Keratinocyte (primary cell): ENCODE data around the gene FOXP4. TPM values are rescaled to one million over a fixed set of nuclear protein-coding genes. Genes with fewer than 3 reads are reported as not detected.

ENCODE experiments used
- DNase-seq: peaks from one replicate; pipeline ENCODE4 v3.0.0-alpha.2; 2011; ENCODE audit warnings: low read depth, missing footprints, low spot score
- FAIRE-seq: peaks from 2 replicates; lab custom pipeline; 2011; peaks lifted over from hg19 to GRCh38; lab: Jason Lieb, UNC
- H2AFZ ChIP-seq: 2 replicates; pipeline ENCODE4 v1.6.0; 2012; ENCODE audit warnings: low read length, control low read depth, inconsistent platforms; ENCODE audit not compliant: control insufficient read depth
- H3K27ac ChIP-seq: 2 replicates; pipeline ENCODE4 v1.5.1; 2011; ENCODE audit warnings: low read length; ENCODE audit not compliant: control insufficient read depth, insufficient read depth
- H3K27me3 ChIP-seq: 3 replicates; pipeline ENCODE4 v1.6.0; 2011; ENCODE audit warnings: low read length; ENCODE audit not compliant: control insufficient read depth, insufficient read depth; ENCODE audit errors: extremely low read depth
- H3K36me3 ChIP-seq, 2 experiments: 2 replicates in 1 of 2; 3 replicates in 1 of 2; pipeline ENCODE4 v1.5.1; 2011; ENCODE audit warnings: low read length in 2 of 2, mild to moderate bottlenecking in 1 of 2; ENCODE audit not compliant: control insufficient read depth in 2 of 2, insufficient read depth in 2 of 2; ENCODE audit errors: extremely low read depth in 1 of 2
- H3K4me1 ChIP-seq: 3 replicates; pipeline ENCODE4 v1.5.1; 2011; ENCODE audit warnings: low read length; ENCODE audit not compliant: control insufficient read depth, insufficient read depth; ENCODE audit errors: extremely low read depth
- H3K4me2 ChIP-seq: 3 replicates; pipeline ENCODE4 v1.6.0; 2011; ENCODE audit warnings: low read depth, low read length; ENCODE audit not compliant: control insufficient read depth, insufficient read depth; ENCODE audit errors: extremely low read depth
- H3K4me3 ChIP-seq, 3 experiments: fragments of 200-600 bp in 1 of 3; sonication (generic) in 1 of 3; 2 replicates in 2 of 3; 3 replicates in 1 of 3; pipeline ENCODE4 v1.5.1; 2011 to 2016; ENCODE audit warnings: low read length in 3 of 3, mild to moderate bottlenecking in 3 of 3, control low read depth in 2 of 3, inconsistent platforms in 1 of 3, low read depth in 1 of 3, mixed read lengths in 1 of 3, mixed run types in 1 of 3, moderate library complexity in 1 of 3; ENCODE audit not compliant: control insufficient read depth in 2 of 3, insufficient read depth in 2 of 3; ENCODE audit errors: extremely low read depth in 1 of 3
- H3K79me2 ChIP-seq: 2 replicates; pipeline ENCODE4 v1.6.0; 2012; ENCODE audit warnings: low read length; ENCODE audit not compliant: control insufficient read depth, insufficient read depth
- H3K9ac ChIP-seq: 3 replicates; pipeline ENCODE4 v1.6.0; 2011; ENCODE audit warnings: low read length; ENCODE audit not compliant: control insufficient read depth, insufficient read depth; ENCODE audit errors: extremely low read depth
- H3K9me1 ChIP-seq: 3 replicates; pipeline ENCODE4 v1.6.0; 2011; ENCODE audit warnings: low read length; ENCODE audit not compliant: control insufficient read depth, insufficient read depth; ENCODE audit errors: extremely low read depth
- H3K9me3 ChIP-seq: 2 replicates; pipeline ENCODE4 v1.5.1; 2012; ENCODE audit warnings: low read depth, low read length; ENCODE audit not compliant: control insufficient read depth
- H4K20me1 ChIP-seq: 3 replicates; pipeline ENCODE4 v1.6.0; 2011; ENCODE audit warnings: low read length; ENCODE audit not compliant: control insufficient read depth, insufficient read depth; ENCODE audit errors: extremely low read depth
- EZH2 ChIP-seq: IDR thresholded peaks from one replicate; pipeline ENCODE4 v1.6.1; 2012; ENCODE audit warnings: inconsistent platforms, mild to moderate bottlenecking, low read length, moderate library complexity
- dilution Hi-C: fragments of 300-500 bp; cut with MboI; formaldehyde crosslinking; loops from one replicate; pipeline ENCODE4 v1.7.0; 2020; ENCODE audit warnings: low sequenced_read_pairs; ENCODE audit not compliant: extremely low pct_ligation_motif_present
- polyA plus RNA-seq, 5 experiments: library from polyadenylated mRNA; depleted of rRNA in 3 of 5; stranded (reverse) in 3 of 5; stranded (forward) in 1 of 5; unstranded in 1 of 5; fragments of >200 nt; gene quantifications; 1 replicate in 1 of 5; 2 replicates in 3 of 5; 3 replicates in 1 of 5; pipeline versions ENCODE4 v1.2.1 to v1.2.3, GENCODE V29; 2011 to 2012; ENCODE audit warnings: missing spikeins in 2 of 5, low read depth in 1 of 5, low replicate concordance in 1 of 5
- TF ChIP-seq, protein P1 (sequence below), 3 experiments: IDR thresholded peaks in 1 of 3; conservative IDR thresholded peaks in 1 of 3; optimal IDR thresholded peaks in 1 of 3; 2 replicates in 2 of 3; 3 replicates in 1 of 3; pipeline versions ENCODE3 to v1.5.1; 2011; ENCODE audit warnings: low read length in 3 of 3, mild to moderate bottlenecking in 3 of 3, moderate library complexity in 2 of 3, control low read depth in 1 of 3, inconsistent platforms in 1 of 3; ENCODE audit not compliant: insufficient read depth in 2 of 3; ENCODE audit errors: extremely low read depth in 1 of 3

Gene FOXP4
- polyA plus RNA-seq, 1 donor (not counting 4 experiments of a cell fraction or from before 2014, with no cell fraction given): 1.1 TPM

DNA sequence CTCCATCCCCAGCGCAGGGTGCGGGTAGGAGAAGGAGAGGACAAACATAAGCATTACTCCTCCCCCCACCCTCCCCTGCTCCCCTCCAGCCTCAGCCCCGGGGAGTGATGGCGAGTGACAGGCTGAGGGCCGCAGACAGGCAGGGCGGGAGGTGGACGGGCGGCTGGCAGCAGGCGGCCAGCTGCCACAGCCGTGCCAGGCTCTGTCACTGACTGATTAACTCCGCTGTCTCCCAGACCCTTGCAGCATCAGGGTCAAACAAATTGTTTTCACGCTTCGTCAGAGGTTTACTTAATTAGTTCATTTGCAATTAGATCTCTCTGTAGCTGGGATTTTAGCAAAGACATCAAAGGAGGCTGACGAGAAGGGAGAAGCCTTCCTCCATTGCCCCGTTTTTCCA lies 41.9 kb downstream of the FOXP4 start:
- no peaks in the 10 kb centered on the region for H3K9me3 ChIP-seq
- no peaks in the 10 kb centered on the region for H3K79me2 ChIP-seq
- no peak overlapping the region for H2AFZ ChIP-seq
- no peaks in the 10 kb centered on the region for H3K9me1 ChIP-seq
- dilution Hi-C loops: no loop called here
- no peak overlapping the region for H3K4me3 ChIP-seq
- peaks cover 5 to 17% of the 10 kb centered on the region in 2 experiments for H3K36me3 ChIP-seq
- FAIRE-seq (no peak), DNase-seq (no peak)
- TF ChIP-seq, protein P1, sequence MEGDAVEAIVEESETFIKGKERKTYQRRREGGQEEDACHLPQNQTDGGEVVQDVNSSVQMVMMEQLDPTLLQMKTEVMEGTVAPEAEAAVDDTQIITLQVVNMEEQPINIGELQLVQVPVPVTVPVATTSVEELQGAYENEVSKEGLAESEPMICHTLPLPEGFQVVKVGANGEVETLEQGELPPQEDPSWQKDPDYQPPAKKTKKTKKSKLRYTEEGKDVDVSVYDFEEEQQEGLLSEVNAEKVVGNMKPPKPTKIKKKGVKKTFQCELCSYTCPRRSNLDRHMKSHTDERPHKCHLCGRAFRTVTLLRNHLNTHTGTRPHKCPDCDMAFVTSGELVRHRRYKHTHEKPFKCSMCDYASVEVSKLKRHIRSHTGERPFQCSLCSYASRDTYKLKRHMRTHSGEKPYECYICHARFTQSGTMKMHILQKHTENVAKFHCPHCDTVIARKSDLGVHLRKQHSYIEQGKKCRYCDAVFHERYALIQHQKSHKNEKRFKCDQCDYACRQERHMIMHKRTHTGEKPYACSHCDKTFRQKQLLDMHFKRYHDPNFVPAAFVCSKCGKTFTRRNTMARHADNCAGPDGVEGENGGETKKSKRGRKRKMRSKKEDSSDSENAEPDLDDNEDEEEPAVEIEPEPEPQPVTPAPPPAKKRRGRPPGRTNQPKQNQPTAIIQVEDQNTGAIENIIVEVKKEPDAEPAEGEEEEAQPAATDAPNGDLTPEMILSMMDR (optimal IDR thresholded peaks at IDR 0.05 in 1 of 3, IDR thresholded peaks at IDR 0.05 in 1 of 3, conservative IDR thresholded peaks at IDR 0.05 in 1 of 3; ENCODE audit: extremely low read depth in 1 of 3, insufficient read depth in 2 of 3, low read length in 3 of 3): no peak
- TF ChIP-seq EZH2: no peak
- no peaks in the 10 kb centered on the region for H3K27me3 ChIP-seq
- peaks cover 5% of the 10 kb centered on the region for H4K20me1 ChIP-seq
- H3K9ac ChIP-seq: no peak overlapping the region
- H3K27ac ChIP-seq: no peak overlapping the region
- peaks cover 4% of the 10 kb centered on the region for H3K4me1 ChIP-seq
- no peak overlapping the region for H3K4me2 ChIP-seq

DNA sequence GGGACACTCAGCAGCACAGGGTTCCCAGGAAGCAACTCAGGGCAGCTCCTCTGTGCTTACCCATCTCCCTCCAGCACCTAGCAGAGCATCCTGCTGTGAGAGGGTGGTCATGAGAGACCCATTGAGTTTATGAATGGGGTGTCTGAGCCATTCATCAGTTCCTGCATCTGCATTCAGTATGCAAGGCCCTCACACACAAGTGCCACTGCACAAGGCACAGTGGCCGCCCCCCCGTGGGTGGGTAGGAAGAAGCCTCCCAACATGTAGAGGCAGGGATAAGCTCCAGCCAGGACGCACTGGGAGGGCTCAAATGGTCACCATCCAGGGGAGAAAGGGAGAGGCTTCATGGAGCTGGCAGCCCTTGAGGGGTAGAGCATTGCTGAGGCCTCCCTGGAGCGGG lies 43.0 kb downstream of the FOXP4 start:
- Histone ChIP-seq H3K9ac (no peak overlapping the region), H3K36me3 (peaks cover 5 to 16% of the 10 kb centered on the region in 2 experiments), H3K4me3 (no peak overlapping the region), H3K9me3 (no peaks in the 10 kb centered on the region), H3K4me1 (no peaks in the 10 kb centered on the region), H2AFZ (no peak overlapping the region), H4K20me1 (peaks cover 5% of the 10 kb centered on the region), H3K27ac (no peak overlapping the region), H3K27me3 (no peaks in the 10 kb centered on the region), H3K9me1 (no peaks in the 10 kb centered on the region), H3K79me2 (no peaks in the 10 kb centered on the region), H3K4me2 (no peak overlapping the region)
- dilution Hi-C loops: no loop called here
- no peak for TF ChIP-seq EZH2
- TF ChIP-seq, protein P1 (optimal IDR thresholded peaks at IDR 0.05 in 1 of 3, IDR thresholded peaks at IDR 0.05 in 1 of 3, conservative IDR thresholded peaks at IDR 0.05 in 1 of 3; ENCODE audit: extremely low read depth in 1 of 3, insufficient read depth in 2 of 3, low read length in 3 of 3): no peak
- FAIRE-seq (no peak), DNase-seq (no peak)
